HG03139 (cell line): Measurements from ENCODE around the gene KAZN.
A peak's percentile ranks its signal among the peaks of the same experiment; 100 is the strongest.

ENCODE experiments used
- ATAC-seq: cut with Tn5 transposase; IDR thresholded peaks from one replicate; pipeline ENCODE4 v1.9.1; 2021; ENCODE audit not compliant: unreplicated experiment

The KAZN gene

DNA sequence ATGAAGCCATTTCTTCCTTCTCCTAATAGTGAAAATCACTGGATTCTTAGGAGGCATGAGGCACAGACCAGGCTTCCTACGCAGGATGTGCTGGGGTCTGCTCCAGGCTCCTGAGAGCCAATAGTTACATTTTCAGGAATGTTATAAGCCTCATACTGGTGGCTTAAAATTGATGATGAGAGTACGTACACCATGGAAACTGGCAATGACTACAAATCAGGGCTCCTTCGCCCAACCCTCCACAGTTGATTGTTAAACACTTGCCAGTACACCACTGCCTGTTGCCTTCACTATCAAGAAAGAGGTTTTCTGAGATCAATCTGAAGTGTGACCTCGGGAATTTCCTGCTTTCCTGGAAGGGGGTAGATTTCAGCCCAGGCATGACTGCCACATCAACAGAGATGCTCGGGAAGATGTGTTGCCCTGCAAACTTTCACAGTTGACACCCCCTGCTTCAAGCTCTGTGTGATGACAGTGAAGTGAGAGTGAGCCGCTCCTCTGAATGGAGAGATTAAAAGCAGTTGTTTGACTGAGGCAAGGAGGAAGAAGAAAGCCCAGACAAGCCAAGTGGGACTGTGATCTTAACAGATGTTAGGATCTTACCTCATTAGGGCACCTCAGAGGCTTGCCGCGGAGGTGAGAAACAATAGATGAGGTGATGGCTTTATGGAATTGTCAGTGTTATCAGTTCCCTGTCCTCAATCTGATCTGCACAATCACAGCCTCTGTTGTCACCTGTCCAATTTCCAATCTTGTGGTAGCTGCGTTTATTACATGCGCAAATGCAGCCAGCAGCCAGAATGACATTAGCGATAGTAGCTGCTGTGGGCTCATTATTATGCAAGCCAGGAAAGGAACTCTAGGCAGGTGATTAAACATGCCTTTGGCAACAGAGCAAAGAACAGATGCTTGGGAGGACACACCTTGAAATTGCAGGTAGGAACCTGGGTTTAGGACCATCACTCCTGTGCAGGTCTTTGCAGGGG, 277.3 kb downstream of the KAZN start:
- no peak for ATAC-seq

DNA sequence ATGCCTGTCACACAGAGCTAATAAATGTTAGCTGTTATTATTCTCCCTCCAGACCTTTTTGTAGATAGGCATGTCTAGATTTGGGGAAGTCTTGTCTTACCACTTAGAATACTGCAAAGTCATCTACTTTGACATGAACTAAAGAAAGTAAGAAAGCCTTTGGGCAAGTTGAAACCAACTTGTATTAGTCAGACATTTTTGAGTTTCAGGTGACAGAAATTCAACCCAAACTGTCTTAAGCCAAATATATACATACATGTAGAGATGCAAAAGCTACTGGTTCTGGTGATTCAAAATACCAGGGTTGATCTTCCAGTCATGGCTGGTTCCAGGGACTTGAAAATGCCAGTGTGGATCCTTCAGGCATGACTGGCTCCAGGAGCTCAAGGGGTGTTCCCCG, 278.3 kb downstream of the KAZN start:
- ATAC-seq, result no peak

DNA sequence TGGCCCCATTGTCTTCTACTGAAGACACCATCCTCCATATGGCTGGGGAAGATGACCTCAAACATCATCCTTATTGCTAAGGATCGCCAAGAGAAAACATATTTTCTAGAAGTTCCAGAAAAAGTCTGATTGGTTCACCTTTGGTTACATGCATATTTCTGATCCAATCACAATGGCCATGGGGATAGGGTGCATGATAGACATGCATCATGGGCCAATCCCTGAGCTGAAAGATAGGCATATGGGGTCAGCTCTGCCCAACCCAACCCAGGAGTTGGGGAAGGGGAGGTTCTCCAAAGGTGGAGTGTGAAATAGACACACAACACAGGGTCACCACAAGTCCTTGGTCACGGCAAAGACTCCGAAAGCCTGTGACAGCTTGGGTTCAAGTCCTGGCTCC, 278.7 kb downstream of the KAZN start:
- no peak for ATAC-seq

DNA sequence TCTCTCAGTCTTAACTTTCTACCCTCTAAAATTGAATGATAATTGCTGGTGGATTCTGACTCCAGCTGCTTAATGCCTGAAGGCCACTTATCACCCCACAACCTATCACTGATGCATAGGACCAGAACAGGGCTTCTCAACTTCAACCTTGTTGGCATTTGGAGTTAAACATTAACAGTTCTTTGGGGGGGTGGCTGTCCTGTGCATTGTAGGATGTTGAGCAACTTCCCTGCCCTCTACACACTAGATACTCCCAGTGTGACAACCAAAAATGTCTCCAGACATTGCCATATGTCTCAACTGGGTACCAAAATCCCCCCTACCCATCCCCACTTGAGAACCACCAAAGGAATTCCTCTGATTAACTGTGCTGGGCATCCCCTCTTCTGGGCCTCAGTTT, 279.6 kb downstream of the KAZN start:
- no peak for ATAC-seq

DNA sequence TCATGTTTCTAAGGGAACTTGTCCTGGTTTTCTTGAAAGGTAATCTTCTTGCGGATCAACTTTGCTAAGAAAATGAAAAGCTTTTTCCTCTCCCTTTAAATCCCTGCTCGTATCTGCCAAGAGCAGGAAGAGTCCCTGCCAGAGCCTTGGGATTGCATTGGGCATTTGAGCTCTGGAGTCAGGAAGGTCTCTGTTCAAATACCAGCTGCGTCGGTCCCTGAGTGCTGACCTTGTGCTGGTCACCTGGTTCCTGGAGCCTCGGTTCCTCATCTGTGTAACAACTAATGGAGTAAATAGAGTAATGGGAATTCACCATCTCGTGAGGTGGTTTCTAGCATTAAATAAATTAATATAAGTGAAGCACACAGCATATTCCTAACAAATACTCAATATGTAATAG, 280.5 kb downstream of the KAZN start:
- ATAC-seq, result no peak

DNA sequence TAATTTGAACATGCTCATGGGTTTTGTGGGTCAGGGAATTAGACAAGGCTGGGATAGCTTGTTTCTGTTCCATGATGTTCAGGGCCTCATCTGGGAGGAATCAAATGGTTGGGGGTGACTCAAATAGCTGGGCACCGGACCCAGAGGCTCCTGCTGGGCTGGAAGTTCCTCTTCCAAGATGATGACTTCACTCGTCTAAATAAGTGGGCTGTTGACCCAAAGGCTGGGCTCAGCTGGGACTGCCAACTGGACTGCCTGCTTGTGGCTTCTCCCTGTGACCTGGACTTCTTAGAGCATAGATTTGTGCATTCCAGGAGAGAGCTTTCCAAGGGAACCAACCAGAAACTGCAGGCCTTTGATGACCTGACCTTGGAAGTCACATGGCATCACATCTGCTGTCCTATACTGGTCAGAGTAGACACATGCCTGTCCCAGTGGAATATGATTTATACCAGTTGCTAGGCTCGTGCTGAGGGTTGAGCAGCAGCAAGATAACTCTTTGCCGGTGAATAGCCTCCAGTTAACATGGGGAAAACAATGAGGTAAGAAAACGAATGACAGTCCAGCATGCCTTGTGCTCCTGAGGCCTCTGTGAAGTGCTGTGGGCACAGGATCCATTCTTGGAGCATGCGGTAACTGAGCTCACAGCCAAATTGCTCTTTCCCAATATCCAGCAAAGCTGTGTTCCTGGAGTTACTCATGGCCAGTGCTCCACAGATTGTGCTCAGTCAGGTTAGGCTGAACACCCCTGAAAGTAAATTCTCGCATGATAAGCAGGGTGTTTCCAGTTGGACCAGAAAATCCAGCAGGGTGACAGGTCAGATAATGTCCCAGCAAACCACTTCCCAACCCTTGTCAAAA, 282.2 kb downstream of the KAZN start:
- ATAC-seq, result no peak

DNA sequence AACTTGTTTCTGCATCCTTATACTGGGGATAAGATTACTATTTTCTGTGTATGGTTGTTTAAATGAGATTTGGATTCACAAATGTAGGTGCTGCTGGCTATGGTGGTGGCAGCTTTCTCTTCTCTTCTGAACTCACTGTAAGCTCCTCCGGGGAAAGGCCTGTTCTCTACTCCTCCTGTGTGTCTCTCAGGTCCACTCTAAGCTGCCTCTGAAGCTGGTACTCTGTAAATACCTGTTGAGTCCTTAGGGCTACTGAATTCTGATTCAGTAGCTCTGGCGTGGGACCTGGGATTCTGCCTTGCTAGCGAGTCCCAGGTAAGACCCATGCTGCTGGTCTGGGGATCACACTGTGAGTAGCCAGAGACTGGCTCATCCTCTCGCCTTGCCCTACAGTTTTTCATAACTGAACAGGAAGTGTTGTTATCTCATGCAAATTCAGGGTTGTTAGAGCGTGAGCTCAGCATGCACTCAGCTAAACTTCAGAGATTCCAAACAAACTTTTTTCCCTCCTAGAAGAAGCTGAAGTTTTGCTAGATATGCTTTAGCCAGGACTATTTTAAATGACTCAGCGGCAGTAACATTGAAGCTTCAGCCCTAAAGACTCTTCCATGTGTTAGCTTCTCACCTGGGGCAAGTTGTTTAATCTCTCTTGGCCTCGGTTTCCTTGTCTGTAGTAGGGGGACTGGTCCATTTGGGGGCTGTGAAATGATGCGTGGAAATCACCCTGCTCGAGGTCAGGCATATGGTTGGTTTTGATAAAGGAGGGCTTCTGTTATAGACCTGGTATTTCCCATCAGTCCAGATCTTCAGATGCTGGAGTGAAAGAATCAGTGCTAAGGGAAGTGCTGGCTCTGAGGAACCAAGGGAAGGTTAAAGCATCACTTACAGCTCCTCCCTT, 283.5 kb downstream of the KAZN start:
- peak; percentile 67 for ATAC-seq

DNA sequence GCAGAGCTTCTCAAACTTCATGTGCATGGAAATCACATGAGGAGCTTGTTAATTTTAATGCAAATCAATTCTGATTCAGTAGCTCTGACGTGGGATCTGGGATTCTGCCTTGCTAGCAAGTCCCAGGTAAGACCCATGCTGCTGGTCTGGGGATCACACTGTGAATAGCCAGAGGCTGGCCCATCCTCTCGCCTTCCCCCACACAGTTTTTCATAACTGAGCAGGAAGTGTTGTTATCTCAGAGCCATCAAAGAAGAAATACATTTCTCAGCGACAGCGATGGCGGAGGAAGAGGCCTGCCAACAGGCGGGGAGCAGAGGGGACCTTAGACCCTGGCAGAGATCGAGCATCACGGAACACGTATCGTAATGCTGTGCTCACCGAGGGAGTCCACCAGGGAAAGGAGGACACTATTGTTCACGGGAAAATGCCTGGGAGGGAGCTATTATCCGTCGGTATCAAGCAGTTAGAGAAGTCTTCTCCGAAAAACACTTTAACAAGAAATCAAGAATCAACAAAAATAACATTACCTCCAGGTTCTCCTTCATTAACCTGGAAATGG, 286.2 kb downstream of the KAZN start:
- ATAC-seq, result no peak

DNA sequence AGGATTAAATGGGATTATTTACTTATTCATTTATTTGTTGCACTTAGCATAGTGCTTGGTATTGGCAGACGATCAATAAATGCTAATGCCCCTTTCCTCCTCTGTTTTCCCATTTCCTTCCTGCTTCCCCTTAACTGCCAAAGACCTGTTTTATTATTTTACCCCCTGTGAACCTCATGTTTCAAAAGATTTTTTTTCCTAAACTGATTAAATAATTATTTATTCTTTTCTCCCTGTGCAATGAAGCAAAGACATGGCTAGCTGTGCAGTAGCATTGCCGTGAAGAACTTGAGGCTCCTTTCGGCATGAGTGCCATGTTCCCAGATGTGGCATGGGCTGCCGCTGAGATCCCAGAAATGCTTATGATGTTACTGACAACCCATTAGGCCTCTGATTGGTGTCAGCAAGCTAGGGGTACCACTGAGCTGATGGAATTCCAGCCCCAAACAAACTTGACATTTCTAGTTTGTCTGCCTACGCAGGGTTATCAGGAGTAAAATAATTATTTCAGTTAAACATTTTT, 288.6 kb downstream of the KAZN start:
- ATAC-seq, result no peak

DNA sequence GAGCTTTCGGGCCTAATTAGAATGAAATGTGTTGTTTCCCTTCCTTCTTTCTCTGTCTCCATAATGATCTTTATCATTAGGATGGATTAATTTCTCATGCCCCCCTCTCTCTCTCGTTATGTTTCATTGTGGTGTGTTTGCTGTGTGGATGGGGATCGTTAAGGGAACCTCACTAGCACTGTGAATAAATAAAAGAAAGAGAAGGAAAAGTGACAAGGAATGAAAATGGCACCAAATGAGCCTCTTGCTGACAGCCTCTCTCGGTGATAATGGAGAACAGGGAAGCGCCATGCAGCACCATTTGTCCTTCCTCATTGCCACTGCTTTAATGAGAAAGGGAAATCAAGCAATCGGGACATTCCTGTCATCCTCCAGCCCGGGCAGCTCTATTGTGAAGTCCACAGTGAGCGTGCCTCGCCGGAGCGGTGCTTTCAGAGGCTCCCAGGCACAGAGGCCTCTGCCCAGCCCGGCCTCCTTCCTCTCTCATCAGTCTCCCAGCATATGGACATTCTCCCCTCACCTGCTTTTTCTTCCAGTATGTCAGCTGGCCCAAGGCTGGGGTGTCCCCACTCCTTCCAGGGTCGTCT, 289.4 kb downstream of the KAZN start:
- no peak for ATAC-seq

DNA sequence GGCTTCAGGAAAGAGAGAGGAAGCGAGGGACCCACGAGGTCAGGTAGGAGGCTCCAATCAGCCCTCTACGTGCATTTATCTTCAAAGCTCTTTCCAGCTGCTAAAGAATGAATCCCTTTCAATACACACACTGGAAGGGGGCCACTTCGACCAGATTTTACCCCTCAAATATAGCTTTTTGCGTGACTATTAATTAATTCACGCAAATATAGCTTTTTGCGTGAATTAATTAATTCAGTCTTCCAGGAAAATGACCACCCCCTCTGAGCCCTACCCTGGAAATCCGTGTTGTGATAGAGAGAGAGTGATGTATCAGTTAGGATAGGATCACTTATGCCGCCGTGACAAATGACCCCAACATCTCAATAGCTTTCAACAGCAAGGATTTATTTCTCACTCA, 289.9 kb downstream of the KAZN start:
- ATAC-seq, result no peak

DNA sequence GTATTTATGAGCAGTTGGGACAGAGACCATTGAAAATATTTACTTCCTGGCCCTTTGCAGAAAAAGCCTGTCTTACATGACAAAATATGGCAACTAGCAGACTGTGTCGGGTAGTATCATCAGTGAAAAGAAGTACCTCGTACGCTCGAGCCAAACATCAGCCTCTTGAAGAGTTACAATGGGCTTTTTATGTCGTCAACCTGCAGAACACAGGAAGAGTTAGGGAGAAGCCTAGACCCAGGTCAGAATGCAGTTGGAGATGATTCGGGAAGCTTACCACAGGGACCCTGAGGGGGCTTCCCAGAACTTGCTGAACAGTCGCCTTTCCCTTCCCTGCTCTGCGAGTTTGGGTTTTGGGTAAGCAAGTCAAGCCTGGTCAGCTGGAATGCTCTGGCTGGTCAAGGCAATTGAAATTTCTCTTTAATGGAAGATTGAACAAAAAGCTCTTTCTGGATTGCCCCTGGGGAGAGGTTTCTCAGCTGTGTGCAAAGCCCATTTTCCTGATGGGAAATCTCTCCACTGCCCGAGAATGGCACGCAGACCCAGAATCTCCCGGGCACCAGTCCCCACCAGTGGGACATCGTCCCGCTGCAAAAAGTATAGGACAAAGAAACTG, 291.4 kb downstream of the KAZN start:
- ATAC-seq, result no peak

DNA sequence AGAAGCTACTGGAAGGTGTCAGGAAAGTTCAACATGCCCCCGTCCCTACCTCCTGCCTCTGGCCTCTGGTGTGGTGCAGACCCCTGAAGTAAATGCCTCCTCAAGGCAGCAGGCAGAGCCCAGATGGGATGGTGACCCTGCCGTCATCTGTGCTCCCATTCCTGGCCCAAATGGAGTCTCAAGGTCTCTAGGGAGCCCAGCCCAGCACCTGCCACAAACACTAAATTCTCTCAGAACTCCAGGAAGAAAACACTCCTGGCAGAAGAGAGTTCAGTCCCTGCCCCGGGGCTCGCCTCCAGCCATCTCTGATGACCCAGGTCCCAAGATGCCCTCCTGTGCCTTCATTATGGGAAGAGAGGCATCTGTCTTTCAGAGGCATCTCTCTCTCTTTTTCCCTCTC, 293.5 kb downstream of the KAZN start:
- ATAC-seq, result no peak

DNA sequence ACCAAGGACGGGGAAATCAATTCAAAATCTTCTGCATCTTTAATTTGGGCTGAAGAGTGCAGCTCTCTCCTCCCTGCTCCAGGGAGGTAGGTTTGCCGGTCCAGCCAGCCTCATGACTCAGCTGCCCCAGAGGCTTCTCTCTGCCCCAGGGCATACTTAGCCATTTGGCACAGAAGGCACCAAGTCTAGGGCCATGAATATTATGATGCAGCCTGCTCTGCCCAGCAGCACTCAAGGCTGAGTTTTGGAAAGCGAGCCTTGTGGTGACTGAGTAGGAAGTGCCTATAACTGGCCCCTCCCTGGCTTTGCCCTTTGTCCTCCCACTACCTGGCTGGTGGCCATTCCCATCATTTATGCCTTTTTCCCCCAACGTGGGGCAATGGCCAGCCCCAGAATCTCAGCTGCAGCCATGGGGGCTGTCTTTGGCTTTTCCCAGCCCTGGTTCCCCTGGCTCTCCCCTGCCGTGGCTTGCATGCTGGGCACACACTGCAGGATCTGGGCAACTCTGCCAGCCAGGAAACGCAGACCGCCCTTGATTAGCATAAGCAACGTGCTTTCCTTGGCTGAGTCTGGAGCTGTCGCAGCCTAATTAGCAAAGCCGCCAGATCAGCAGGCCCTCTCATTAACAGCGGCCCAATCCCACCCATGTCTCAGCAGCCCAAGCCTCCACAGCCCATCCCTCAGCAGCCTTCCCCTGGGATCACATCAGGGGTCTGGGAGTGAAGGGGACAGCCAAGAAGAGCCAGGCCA, 296.5 kb downstream of the KAZN start:
- no peak for ATAC-seq

DNA sequence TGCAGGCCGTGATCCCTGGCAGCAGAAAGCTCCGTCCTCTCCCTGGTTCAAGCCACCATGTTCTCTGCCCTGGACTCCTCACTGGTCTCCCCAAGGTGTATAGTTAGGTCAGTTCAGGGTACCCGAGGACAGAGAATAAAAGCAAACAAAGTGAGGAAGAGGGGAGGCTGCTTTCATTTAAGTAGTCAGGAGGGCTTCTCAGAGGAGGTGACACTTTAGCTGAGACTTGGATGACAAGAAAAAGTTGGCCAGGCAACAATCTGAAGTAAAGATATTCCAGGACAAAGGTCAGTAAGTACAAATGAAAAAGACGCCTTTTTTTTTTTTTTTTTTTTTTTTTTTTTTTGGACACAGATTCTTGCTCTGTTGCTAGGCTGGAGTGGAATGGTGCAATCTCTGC, 297.2 kb downstream of the KAZN start:
- no peak for ATAC-seq

DNA sequence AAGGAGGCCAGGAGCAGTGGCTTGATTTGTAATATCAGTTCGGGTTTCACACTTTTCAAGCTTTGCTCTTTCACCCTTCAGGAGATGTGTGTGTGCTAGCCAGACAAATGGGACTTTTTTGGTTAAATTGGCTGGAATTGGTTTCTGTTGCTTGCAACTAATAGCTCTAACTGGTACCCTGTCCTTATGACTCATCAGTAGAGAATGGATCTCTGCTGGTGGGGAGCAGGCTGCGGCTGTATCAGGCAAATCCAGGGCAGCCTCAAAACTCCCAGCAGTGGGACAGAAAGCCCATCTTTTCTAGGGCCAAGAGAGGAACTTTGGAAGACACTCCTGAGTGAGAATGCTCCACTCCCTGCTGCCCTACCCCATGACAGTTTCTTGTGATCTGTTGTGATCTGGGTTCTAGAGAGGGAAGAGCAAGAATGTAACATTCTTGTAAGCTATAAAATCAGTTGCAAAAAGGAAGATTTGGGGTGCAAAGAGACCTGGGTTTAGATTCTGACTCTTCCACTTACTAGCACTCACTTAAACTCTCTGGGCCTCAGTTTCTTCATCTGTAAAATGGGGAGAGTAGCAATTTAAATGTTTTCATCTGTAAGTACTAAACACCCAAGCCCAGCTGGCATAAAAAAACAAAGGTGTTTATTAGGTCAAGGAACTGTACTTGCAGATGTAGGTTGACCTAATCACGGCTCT, 298.0 kb downstream of the KAZN start:
- ATAC-seq, result no peak

DNA sequence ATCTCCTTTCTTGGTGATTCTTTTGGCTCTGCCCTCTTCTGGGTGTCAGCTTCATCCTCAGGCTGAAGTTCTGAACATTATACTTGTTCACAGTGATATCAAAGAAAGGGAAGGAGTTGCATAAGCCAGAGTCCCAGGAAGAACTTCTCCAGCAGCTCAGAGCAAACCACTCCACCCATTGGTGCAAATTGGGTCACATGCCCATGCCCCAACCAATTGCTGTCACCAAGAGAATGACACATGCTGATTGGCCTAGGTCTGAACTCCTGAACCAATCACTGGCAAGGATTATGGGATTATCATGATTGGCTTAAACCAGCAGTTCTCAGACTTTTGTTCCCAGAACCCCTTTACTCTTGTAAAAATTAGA, 298.6 kb downstream of the KAZN start:
- no peak for ATAC-seq

DNA sequence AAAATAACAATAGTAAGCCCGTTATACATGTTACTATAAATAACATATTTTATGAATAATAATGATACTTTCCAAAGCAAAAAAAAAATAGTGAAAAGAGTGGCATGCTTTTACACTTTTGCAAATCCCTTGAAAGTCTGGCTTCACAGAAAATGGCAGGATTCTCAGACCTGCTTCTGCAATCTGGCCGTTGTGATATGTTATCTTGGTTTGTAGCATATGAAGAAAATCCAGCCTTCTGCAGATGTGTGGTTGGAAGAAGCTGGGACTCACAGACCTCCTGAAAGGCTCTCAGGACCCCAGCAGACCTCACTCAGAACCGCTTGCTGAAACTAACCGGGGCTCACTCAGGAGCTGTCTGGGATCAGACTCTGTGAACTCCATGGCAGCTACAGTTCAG, 299.1 kb downstream of the KAZN start:
- no peak for ATAC-seq
